Rectal smooth muscle tissue (tissue), 1 donor: ENCODE measurements around the gene HNF4A.

ENCODE experiments used
- H3K27ac ChIP-seq: one replicate; pipeline ENCODE4 v1.7.0; 2013; ENCODE audit warnings: low read depth, low read length, inconsistent platforms
- H3K27me3 ChIP-seq: one replicate; pipeline ENCODE4 v1.7.0; 2013; ENCODE audit warnings: low read length; ENCODE audit not compliant: control insufficient read depth, insufficient read depth
- H3K36me3 ChIP-seq: one replicate; pipeline ENCODE4 v1.7.0; 2013; ENCODE audit warnings: low read length; ENCODE audit not compliant: control insufficient read depth, insufficient read depth
- H3K4me1 ChIP-seq: one replicate; pipeline ENCODE4 v1.7.0; 2013; ENCODE audit warnings: low read length; ENCODE audit not compliant: control insufficient read depth, insufficient read depth
- H3K4me3 ChIP-seq: one replicate; pipeline ENCODE4 v1.7.0; 2013; ENCODE audit warnings: low read length
- H3K9ac ChIP-seq: one replicate; pipeline ENCODE4 v1.7.0; 2013; ENCODE audit warnings: low read length

The HNF4A gene

GRCh38 chr20:44405785-44406571 is 50.5 kb downstream of the HNF4A start:
- H3K27me3 ChIP-seq: no peaks in the 10 kb centered on the region
- H3K27ac ChIP-seq: no peak overlapping the region
- no peaks in the 10 kb centered on the region for H3K4me1 ChIP-seq
- H3K9ac ChIP-seq: no peak overlapping the region
- H3K36me3 ChIP-seq: no peaks in the 10 kb centered on the region
- H3K4me3 ChIP-seq: no peak overlapping the region

GRCh38 chr20:44406572-44407137 is 51.2 kb downstream of the HNF4A start:
- H3K27ac ChIP-seq: no peak overlapping the region
- no peaks in the 10 kb centered on the region for H3K4me1 ChIP-seq
- H3K36me3 ChIP-seq: no peaks in the 10 kb centered on the region
- no peak overlapping the region for H3K9ac ChIP-seq
- H3K4me3 ChIP-seq: no peak overlapping the region
- no peaks in the 10 kb centered on the region for H3K27me3 ChIP-seq

- no peak overlapping the region for H3K27ac ChIP-seq
- H3K9ac ChIP-seq: no peak overlapping the region
- no peaks in the 10 kb centered on the region for H3K4me1 ChIP-seq
These were observed 52.1 kb downstream of the HNF4A start for GRCh38 chr20:44407402-44408184.

GRCh38 chr20:44409132-44409600 is 53.7 kb downstream of the HNF4A start:
- H3K4me1 ChIP-seq: no peaks in the 10 kb centered on the region
- no peak overlapping the region for H3K4me3 ChIP-seq
- H3K9ac ChIP-seq: no peak overlapping the region
- H3K36me3 ChIP-seq: no peaks in the 10 kb centered on the region
- H3K27me3 ChIP-seq: no peaks in the 10 kb centered on the region
- H3K27ac ChIP-seq: no peak overlapping the region

More at GRCh38 chr20:44407402-44408184, 52.1 kb downstream of the HNF4A start:
- Histone ChIP-seq H3K36me3 (no peaks in the 10 kb centered on the region), H3K4me3 (no peak overlapping the region), H3K27me3 (no peaks in the 10 kb centered on the region)

- no peaks in the 10 kb centered on the region for H3K27me3 ChIP-seq
- no peak overlapping the region for H3K27ac ChIP-seq
- H3K9ac ChIP-seq: no peak overlapping the region
- no peaks in the 10 kb centered on the region for H3K36me3 ChIP-seq
- H3K4me1 ChIP-seq: no peaks in the 10 kb centered on the region
- no peak overlapping the region for H3K4me3 ChIP-seq
These were observed 55.1 kb downstream of the HNF4A start for GRCh38 chr20:44410583-44411019.

GRCh38 chr20:44411020-44411756 is 55.7 kb downstream of the HNF4A start:
- Histone ChIP-seq H3K4me3 (no peak overlapping the region), H3K27me3 (no peaks in the 10 kb centered on the region), H3K4me1 (no peaks in the 10 kb centered on the region), H3K27ac (no peak overlapping the region), H3K36me3 (no peaks in the 10 kb centered on the region), H3K9ac (no peak overlapping the region)

GRCh38 chr20:44411757-44412401 is 56.4 kb downstream of the HNF4A start:
- Histone ChIP-seq H3K36me3 (no peaks in the 10 kb centered on the region), H3K27me3 (no peaks in the 10 kb centered on the region), H3K9ac (no peak overlapping the region), H3K27ac (no peak overlapping the region), H3K4me1 (no peaks in the 10 kb centered on the region), H3K4me3 (no peak overlapping the region)

GRCh38 chr20:44412402-44413144 is 57.1 kb downstream of the HNF4A start:
- H3K4me3 ChIP-seq: no peak overlapping the region
- no peaks in the 10 kb centered on the region for H3K27me3 ChIP-seq
- H3K4me1 ChIP-seq: no peaks in the 10 kb centered on the region
- H3K9ac ChIP-seq: no peak overlapping the region
- H3K27ac ChIP-seq: no peak overlapping the region
- H3K36me3 ChIP-seq: no peaks in the 10 kb centered on the region

GRCh38 chr20:44413575-44414345 is 58.3 kb downstream of the HNF4A start:
- H3K36me3 ChIP-seq: no peaks in the 10 kb centered on the region
- no peaks in the 10 kb centered on the region for H3K27me3 ChIP-seq
- H3K4me3 ChIP-seq: no peak overlapping the region
- no peak overlapping the region for H3K27ac ChIP-seq
- no peak overlapping the region for H3K9ac ChIP-seq
- no peaks in the 10 kb centered on the region for H3K4me1 ChIP-seq

- Histone ChIP-seq H3K27ac (no peak overlapping the region), H3K36me3 (no peaks in the 10 kb centered on the region)
These were observed 58.8 kb downstream of the HNF4A start for GRCh38 chr20:44414346-44414714.

GRCh38 chr20:44414808-44415207 is 59.3 kb downstream of the HNF4A start:
- H3K4me1 ChIP-seq: no peaks in the 10 kb centered on the region

More at GRCh38 chr20:44414346-44414714, 58.8 kb downstream of the HNF4A start:
- Histone ChIP-seq H3K27me3 (no peaks in the 10 kb centered on the region), H3K4me1 (no peaks in the 10 kb centered on the region), H3K4me3 (no peak overlapping the region), H3K9ac (no peak overlapping the region)

More at GRCh38 chr20:44414808-44415207, 59.3 kb downstream of the HNF4A start:
- Histone ChIP-seq H3K27ac (no peak overlapping the region), H3K36me3 (no peaks in the 10 kb centered on the region), H3K4me3 (no peak overlapping the region), H3K9ac (no peak overlapping the region), H3K27me3 (no peaks in the 10 kb centered on the region)
